Central memory CD8-positive, alpha-beta T cell (primary cell): ENCODE results near the gene GLTP.
"Not testable (repeated sequence)": the region's sequence is repeated elsewhere in the genome, so short reads cannot be mapped to it uniquely, and the experiment has no call there.

Source experiments
- ATAC-seq: fragments of 150-1000 bp; cut with Tn5 transposase; replicated peaks from 2 replicates; pipeline ENCODE4 v1.10.0; 2022; ENCODE audit warnings: mild to moderate bottlenecking, moderate FRiP score, moderate number of reproducible peaks; ENCODE audit not compliant: poor library complexity, severe bottlenecking; ENCODE audit errors: extremely low read depth
- DNase-seq, 2 donors: peaks; one replicate each; pipeline ENCODE4 v3.0.0; 2021; ENCODE audit warnings: low spot score in 2 of 2
- H3K27ac Mint-ChIP-seq: one replicate; pipeline ENCODE4 v1.8.0; 2022; ENCODE audit warnings: low read depth, mild to moderate bottlenecking, moderate library complexity, mixed read lengths
- H3K27me3 Mint-ChIP-seq: one replicate; pipeline ENCODE4 v1.8.0; 2022; ENCODE audit warnings: mixed read lengths
- H3K36me3 Mint-ChIP-seq: one replicate; pipeline ENCODE4 v1.8.0; 2022; ENCODE audit warnings: mild to moderate bottlenecking, moderate library complexity, mixed read lengths; ENCODE audit not compliant: insufficient read depth
- H3K4me1 Mint-ChIP-seq: one replicate; pipeline ENCODE4 v1.8.0; 2022; ENCODE audit warnings: mixed read lengths
- H3K4me3 Mint-ChIP-seq: one replicate; pipeline ENCODE4 v1.8.0; 2022; ENCODE audit warnings: mild to moderate bottlenecking, moderate library complexity, mixed read lengths
- H3K9me3 Mint-ChIP-seq: one replicate; pipeline ENCODE4 v1.8.0; 2022; ENCODE audit warnings: mixed read lengths

GLTP gene, protein sequence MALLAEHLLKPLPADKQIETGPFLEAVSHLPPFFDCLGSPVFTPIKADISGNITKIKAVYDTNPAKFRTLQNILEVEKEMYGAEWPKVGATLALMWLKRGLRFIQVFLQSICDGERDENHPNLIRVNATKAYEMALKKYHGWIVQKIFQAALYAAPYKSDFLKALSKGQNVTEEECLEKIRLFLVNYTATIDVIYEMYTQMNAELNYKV

GRCh38 chr12:109880043-109880931 is at the start of gene GLTP:
GLTP (minus strand) TSS chr12:109880541; CDS start chr12:109880374, 167 bp downstream.
- peak within 1 kb of the TSS; percentile 93 for H3K27ac Mint-ChIP-seq
- no peaks in the 10 kb centered on the region for H3K36me3 Mint-ChIP-seq
- peak; percentile 96 for ATAC-seq
- H3K27me3 Mint-ChIP-seq: no peaks in the 10 kb centered on the region
- H3K4me1 Mint-ChIP-seq: peaks cover 56% of the 10 kb centered on the region
- no peaks in the 10 kb centered on the region for H3K9me3 Mint-ChIP-seq
- peak; percentile 80 to 86 for DNase-seq
- H3K4me3 Mint-ChIP-seq: peak within 1 kb of the TSS; percentile 97

GRCh38 chr12:109929326-109929725 is 49.0 kb upstream of the GLTP start:
- not testable (repeated sequence) for H3K9me3 Mint-ChIP-seq, DNase-seq, H3K27ac Mint-ChIP-seq, H3K4me3 Mint-ChIP-seq, H3K27me3 Mint-ChIP-seq, H3K4me1 Mint-ChIP-seq, ATAC-seq
- peaks cover 35% of the 10 kb centered on the region for H3K36me3 Mint-ChIP-seq

DNA sequence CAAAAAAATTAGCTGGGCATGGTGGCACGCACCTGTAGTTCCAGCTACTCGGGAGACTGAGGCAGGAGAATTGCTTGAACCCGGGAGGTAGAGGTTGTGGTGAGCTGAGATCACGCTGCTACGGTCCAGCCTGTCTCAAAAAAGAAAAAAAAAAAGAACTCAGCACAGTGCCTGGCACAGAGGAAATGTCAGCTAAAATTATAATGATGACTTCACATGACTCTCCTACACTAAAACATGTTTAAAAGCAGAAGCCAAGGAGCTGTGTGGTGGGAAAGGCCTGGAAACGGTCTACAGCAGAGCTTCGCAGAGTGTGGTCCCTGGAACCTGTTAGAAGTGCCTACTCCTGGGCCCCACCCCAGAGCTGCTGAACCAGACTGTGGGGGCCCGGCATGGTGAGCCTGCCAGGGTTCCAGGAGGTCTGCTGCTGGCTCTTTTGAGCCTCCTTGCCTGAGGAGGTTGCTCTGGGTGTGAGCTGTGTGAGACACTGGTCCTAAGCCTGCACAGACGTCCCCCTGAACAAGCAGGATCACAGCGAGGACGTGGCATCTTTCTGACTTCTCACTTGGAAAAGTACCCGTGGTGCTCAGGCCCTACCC is 47.8 kb upstream of the GLTP start:
- Mint-ChIP-seq H3K27ac (peak overlapping the region; percentile 26), H3K36me3 (peaks cover 27% of the 10 kb centered on the region)

DNA sequence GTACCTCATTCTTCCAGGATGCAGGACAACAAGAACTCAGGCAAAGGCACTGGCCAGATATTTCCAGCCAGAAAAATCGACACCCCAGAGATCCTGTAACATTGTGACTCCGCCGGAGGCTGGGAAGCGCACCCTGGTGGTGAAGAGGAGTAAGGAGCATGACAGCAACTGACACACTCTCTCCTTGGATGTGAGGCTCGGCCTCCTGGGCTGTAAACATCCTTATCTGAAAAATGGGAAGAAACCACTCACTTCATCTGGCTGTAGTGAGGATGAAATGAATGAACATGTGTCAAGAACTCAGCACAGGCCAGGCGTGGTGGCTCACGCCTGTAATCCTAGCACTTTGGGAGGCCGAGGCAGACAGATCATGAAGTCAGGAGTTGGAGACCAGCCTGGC is 47.3 kb upstream of the GLTP start:
- Mint-ChIP-seq H3K4me1 (peaks cover 5% of the 10 kb centered on the region), H3K36me3 (peaks cover 22% of the 10 kb centered on the region), H3K4me3 (no peak overlapping the region), H3K9me3 (no peaks in the 10 kb centered on the region), H3K27ac (peak overlapping the region; percentile 26), H3K27me3 (no peaks in the 10 kb centered on the region)
- ATAC-seq (peak; percentile 43), DNase-seq (peak; percentile 26 to 27)

More for the DNA sequence above, 47.8 kb upstream of the GLTP start:
- Mint-ChIP-seq H3K27me3 (no peaks in the 10 kb centered on the region), H3K9me3 (no peaks in the 10 kb centered on the region), H3K4me3 (no peak overlapping the region), H3K4me1 (peaks cover 5% of the 10 kb centered on the region)
- DNase-seq (no peak), ATAC-seq (no peak)

GRCh38 chr12:109926488-109927210 is 46.3 kb upstream of the GLTP start:
- Mint-ChIP-seq H3K4me1 (peaks cover 5% of the 10 kb centered on the region), H3K4me3 (no peak overlapping the region), H3K36me3 (peaks cover 14% of the 10 kb centered on the region), H3K9me3 (no peaks in the 10 kb centered on the region), H3K27ac (no peak overlapping the region), H3K27me3 (no peaks in the 10 kb centered on the region)
- DNase-seq (no peak), ATAC-seq (no peak)

GRCh38 chr12:109926016-109926415 is 45.7 kb upstream of the GLTP start:
- no peaks in the 10 kb centered on the region for H3K27me3 Mint-ChIP-seq
- H3K9me3 Mint-ChIP-seq: no peaks in the 10 kb centered on the region
- DNase-seq: no peak
- peaks cover 5% of the 10 kb centered on the region for H3K4me1 Mint-ChIP-seq
- ATAC-seq: no peak
- H3K4me3 Mint-ChIP-seq: no peak overlapping the region
- H3K27ac Mint-ChIP-seq: no peak overlapping the region
- peaks cover 14% of the 10 kb centered on the region for H3K36me3 Mint-ChIP-seq

GRCh38 chr12:109925185-109925840 is 45.0 kb upstream of the GLTP start:
- H3K27ac Mint-ChIP-seq: no peak overlapping the region
- peaks cover 5% of the 10 kb centered on the region for H3K4me1 Mint-ChIP-seq
- DNase-seq (no peak), ATAC-seq (no peak)
- H3K9me3 Mint-ChIP-seq: no peaks in the 10 kb centered on the region
- no peak overlapping the region for H3K4me3 Mint-ChIP-seq
- H3K36me3 Mint-ChIP-seq: peaks cover 16% of the 10 kb centered on the region
- no peaks in the 10 kb centered on the region for H3K27me3 Mint-ChIP-seq

DNA sequence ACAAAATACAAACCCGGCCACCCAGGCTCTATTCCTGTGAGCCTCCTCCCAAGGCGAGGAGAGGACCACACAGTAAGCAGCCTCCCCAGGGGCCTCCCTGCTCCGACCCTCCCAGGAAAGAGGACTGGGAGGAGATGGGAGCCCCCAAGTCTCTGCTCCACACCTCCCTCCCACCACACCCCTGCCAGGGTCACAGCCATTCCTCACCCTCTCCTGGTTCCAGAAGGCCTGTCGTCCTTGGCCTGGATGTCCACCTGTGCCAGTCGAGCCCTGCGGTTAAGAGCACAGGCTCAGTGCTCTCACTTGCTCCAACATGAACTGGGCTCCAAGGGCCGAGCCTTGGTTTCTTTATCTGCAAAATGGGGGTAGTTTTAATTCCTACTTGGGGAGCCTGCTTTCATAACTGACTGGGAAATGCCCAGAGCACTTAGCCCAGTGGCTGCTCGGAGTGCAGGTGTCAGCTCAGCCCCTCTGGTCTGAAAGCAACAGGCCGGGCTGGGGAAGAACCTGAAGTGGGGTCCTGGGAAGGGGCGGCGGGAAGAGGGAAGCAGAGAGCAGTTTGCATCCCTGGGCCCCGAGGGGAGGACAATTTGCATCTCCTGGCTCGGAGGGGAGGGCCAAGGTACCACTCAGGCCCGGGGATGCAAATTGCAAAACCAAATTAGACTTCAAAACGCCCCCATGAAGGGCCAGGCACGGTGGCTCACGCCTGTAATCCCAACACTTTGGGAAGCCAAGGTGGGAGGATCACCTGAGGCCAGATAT is 43.3 kb upstream of the GLTP start:
- ATAC-seq (no peak), DNase-seq (no peak)
- peak overlapping the region; percentile 41 for H3K27ac Mint-ChIP-seq
- H3K4me3 Mint-ChIP-seq: no peak overlapping the region
- peaks cover 26% of the 10 kb centered on the region for H3K36me3 Mint-ChIP-seq
- H3K27me3 Mint-ChIP-seq: no peaks in the 10 kb centered on the region
- H3K4me1 Mint-ChIP-seq: peaks cover 5% of the 10 kb centered on the region
- H3K9me3 Mint-ChIP-seq: no peaks in the 10 kb centered on the region

DNA sequence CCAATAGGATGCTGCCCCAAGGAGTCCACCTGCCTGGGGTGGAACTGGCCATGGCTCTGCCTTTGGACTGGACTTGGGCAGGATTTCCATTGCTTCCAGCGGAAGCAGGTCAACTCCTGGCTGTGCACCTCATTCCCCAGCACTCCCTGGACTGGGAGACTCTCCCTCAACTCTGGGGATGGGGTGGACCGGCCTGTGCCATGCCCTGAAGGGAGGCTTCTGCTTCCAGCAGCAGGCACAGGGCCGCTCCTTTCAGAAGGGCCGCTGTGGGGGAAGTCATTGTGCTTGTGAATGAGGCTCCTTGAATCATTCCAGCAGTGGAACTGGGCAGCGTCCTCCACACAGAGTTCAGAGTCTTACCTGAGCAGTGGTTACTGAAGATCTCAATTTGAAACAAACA is 42.7 kb upstream of the GLTP start:
- no peak overlapping the region for H3K4me3 Mint-ChIP-seq
- peaks cover 5% of the 10 kb centered on the region for H3K4me1 Mint-ChIP-seq
- H3K36me3 Mint-ChIP-seq: peaks cover 28% of the 10 kb centered on the region
- H3K27ac Mint-ChIP-seq: peak overlapping the region; percentile 41
- DNase-seq (no peak), ATAC-seq (no peak)
- no peaks in the 10 kb centered on the region for H3K27me3 Mint-ChIP-seq
- H3K9me3 Mint-ChIP-seq: no peaks in the 10 kb centered on the region

DNA sequence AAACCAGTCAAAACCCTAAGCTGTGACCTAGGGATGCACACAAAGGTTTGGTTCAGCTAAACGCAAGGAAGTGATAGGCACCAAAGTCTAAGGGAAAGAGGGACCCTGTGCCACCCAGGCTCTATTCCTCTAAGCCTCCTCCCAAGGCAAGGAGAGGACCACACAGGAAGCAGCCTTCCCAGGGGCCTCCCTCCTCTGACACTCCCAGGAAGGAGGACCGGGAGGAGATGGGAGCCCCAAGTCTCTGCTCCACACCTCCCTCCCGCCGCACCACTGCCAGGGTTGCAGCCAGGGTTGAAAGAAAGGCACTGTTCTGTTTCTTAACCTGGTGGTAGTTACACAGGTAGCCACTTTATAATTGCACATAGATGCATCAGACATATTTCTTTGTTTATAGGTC is 41.6 kb upstream of the GLTP start:
- no peaks in the 10 kb centered on the region for H3K4me1 Mint-ChIP-seq
- H3K27ac Mint-ChIP-seq: no peak overlapping the region
- DNase-seq (no peak), ATAC-seq (no peak)
- no peak overlapping the region for H3K4me3 Mint-ChIP-seq
- H3K36me3 Mint-ChIP-seq: peaks cover 33% of the 10 kb centered on the region
- no peaks in the 10 kb centered on the region for H3K9me3 Mint-ChIP-seq
- H3K27me3 Mint-ChIP-seq: no peaks in the 10 kb centered on the region

DNA sequence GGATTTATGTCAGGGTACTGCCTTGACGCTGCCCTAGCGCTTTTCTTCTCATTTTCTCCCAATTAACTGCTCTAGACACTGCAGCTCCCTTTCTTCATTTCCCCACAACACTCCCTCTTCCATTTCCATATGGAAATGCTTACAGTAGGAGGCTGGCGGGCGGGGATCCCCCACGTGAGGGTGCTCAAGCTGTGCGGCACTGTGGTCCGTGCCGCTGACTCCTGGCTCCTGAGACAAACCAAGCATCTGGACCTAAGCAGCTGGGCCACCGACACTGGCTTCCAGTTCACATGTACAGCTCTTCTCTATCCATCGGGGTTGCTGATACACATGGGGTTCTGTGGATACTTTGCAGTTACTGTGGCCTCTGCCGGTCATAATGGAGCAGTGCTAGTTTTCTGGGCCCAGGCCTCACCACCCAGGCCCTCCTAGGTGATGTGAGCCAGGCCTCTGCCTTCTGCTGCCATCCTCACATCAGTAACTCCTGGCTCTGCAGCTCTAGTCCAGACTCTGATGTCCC is 40.0 kb upstream of the GLTP start:
- no peak for DNase-seq
- no peak for ATAC-seq
- Mint-ChIP-seq H3K27me3 (no peaks in the 10 kb centered on the region), H3K27ac (no peak overlapping the region), H3K4me3 (no peak overlapping the region), H3K4me1 (no peaks in the 10 kb centered on the region), H3K36me3 (peaks cover 43% of the 10 kb centered on the region), H3K9me3 (no peaks in the 10 kb centered on the region)
